ENCODE measurements around the gene KRTAP4-8.
"Not testable (repeated sequence)": the region's sequence is repeated elsewhere in the genome, so short reads cannot be mapped to it uniquely, and the experiment has no call there.

Gene KRTAP4-8

DNA sequence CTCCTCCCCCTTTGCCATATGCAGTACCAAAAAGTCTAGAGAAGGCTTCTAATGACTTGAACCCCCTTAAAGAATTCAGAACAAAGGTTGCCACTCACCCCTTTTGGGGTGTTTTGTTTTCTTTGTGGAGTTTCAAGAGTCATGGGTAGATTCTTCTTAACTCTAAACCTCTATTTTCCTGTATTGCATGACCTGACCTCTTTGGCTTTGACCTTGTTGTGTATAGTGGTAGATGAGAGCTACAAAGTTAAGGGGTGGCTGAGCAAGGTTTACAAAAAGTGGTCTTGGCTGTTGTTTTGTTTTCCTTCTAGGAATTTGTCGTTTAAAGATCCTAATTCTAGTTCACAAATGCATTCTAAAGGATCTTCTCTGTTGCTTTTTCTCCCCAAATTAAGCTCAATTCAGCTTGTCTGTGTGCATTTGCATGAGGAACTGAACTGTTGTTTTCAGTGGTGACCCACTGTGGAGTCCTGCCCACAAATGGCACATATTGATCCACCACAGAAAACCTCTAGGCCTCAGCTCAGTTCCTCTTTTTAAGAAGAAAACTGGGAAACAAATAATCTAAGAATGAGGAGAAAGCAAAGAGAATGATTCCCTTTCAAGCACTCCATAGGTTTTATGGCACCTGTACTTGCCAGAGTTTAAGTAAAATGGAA lies 10.9 kb upstream of the KRTAP4-8 start:
- not testable (repeated sequence) for DNase-seq (ENCODE audit: low read depth in 2 of 2)

DNA sequence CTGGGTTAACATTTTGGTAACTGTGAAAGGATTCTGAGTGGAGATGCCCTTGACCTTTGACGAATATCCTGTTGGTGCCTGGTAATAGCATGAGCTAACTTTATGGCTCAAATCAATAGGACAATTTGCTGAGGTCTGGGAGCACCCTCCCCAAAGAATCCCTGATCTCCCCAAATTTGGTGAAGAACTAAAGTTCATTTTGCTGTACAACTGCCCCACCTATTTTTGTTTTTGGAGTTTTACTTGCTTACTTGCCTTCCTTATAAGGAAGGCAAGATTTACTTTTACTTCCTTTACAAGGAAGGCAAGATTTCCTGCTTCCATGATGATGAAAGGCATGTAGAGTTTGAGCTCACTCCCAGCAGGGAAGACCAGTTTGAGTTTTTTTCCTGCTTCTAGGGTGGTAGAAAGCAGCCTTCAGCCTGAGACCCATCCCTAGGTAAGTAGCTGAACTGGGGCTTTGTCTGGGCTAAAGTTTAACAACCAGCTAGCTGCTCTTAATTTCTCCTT lies 10.1 kb upstream of the KRTAP4-8 start:
- no peak for DNase-seq (ENCODE audit: low read depth in 2 of 2)

GRCh38 chr17:41105347-41105746 lies 7.4 kb upstream of the KRTAP4-8 start, which contains the start of gene KRTAP4-9:
Gene KRTAP4-9, plus strand, starts transcription at chr17:41105389. Its CDS starts 0 bp downstream, at chr17:41105389.
- not testable (repeated sequence) for DNase-seq (ENCODE audit: low read depth in 2 of 2)

GRCh38 chr17:41104386-41105038 lies 6.6 kb upstream of the KRTAP4-8 start:
- peak; percentile 54 to 61 for DNase-seq (ENCODE audit: low read depth in 2 of 2)

GRCh38 chr17:41103896-41104295 lies 6.0 kb upstream of the KRTAP4-8 start:
- DNase-seq (ENCODE audit: low read depth in 2 of 2), result no peak

DNA sequence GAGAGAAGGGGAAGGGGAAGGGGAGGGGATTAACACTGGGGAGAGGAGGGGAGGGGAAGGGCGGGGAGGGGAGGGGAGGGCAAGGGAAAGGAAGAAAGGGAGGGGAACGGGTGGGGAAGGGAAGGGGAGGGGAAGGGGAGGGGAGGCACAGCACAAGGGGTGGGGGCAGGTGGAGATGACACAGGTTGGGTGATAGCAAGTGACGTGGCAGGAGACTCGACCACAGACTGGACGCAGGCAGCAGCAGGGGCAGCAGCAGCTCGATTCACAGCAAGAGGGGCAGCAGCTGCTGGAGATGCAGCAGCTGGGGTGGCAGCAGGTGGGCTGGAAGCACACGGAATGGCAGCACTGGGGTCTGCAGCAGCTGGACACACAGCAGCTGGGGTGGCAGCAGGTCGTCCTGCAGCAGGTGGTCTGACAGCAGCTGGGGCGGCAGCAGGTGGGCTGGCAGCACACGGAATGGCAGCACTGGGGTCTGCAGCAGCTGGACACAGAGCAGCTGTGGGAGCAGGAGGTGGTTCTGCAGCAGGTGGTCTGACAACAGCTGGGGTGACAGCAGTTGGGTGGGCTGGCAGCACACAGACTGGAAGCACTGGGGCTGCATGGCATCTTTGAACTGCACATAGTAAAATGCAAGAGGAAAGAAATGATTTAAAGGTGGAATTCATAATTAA lies 3.8 kb upstream of the KRTAP4-8 start, which contains the start of gene KRTAP4-16:
KRTAP4-16 (minus strand) TSS at position 624 of the 674 bp plus-strand sequence; CDS start at position 624, 0 bp downstream.
- no peak for DNase-seq (ENCODE audit: low read depth in 2 of 2)

DNA sequence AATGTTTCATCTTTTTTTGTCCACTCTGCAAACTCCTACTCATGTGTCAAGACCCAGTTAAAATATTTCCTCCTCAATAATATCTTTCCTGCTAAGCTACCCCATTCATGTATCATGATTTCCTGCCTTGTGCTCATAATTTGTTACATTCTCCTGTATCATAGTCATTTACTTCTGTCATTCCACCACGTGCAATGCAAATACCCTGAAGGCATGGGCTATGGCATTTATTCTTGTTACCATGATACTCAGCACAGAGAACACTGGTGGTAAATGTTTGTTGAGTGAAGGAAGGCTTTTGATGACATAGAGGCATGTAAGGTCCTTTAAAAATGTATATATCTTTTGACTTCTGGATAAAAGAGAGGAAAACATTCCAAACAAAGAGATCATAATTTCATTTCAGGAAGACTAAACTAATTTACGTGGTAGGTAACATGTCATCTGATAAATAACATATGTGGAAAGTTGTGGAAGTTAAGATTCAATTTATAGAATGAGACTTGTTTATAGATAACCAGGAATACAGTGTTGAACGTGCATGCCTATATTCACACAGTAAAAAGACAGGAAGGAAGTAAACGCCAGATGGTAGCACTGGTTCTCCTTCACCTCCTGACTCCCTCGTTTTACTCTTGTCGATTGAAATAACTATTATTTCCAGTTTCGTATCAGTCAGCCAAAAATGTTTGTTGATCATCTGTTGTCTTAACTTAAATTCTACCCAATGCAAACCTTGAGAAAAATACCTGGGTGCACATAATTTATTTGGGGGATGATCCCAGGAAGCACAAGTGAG lies 1.9 kb upstream of the KRTAP4-8 start:
- DNase-seq (ENCODE audit: low read depth in 2 of 2), result peak; percentile 68 to 69

DNA sequence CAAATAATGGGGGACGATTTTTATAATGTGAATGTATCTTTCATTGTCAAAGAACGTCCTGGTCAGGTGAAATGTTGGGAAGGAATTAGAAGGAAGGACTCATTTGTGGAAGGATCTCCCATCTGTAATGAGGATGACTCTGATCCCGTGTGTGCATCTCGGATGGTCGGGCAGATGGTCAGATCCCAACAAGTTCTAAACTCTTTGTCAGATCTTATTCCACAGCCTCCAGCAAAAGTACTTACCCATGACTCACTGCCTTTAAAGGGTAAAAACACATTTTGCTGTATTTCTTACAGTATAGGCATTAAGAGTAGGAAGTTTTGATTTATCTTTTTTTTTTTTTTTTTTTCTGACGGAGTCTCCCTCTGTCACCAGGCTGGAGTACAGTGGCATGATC lies 539 bp upstream of the KRTAP4-8 start:
- DNase-seq (ENCODE audit: low read depth in 2 of 2), result no peak

GRCh38 chr17:41096055-41096454 lies 1.9 kb downstream of the KRTAP4-8 start:
- no peak for DNase-seq (ENCODE audit: low read depth in 2 of 2)

GRCh38 chr17:41088760-41089352 lies 9.1 kb downstream of the KRTAP4-8 start:
- DNase-seq (ENCODE audit: low read depth in 2 of 2), result not testable (repeated sequence)

GRCh38 chr17:41084100-41084856 lies 13.7 kb downstream of the KRTAP4-8 start, which contains the start of gene KRTAP4-7:
Gene KRTAP4-7, plus strand, starts transcription at chr17:41084150. Its CDS starts 57 bp downstream, at chr17:41084207.
- not testable (repeated sequence) for DNase-seq (ENCODE audit: low read depth in 2 of 2)

DNA sequence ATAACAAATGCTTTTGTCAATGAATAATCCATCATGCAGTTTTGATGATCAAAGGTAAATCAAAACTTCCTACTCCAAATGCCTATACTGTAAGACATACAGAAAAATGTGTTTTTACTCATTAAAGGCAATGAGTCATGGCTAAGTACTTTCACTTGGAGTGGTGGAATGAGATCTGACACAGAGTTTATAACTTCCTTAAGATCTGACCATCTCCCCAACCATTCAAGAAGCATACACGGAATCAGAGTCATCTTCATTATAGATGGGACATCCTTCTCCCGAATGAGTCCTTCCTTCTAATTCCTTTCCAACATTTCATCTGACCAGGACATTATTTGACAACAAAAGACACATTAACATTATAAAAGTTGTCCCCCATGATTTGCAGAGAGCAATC lies 14.5 kb downstream of the KRTAP4-8 start:
- DNase-seq (ENCODE audit: low read depth in 2 of 2), result peak in 1 of 2 experiments; percentile 51

DNA sequence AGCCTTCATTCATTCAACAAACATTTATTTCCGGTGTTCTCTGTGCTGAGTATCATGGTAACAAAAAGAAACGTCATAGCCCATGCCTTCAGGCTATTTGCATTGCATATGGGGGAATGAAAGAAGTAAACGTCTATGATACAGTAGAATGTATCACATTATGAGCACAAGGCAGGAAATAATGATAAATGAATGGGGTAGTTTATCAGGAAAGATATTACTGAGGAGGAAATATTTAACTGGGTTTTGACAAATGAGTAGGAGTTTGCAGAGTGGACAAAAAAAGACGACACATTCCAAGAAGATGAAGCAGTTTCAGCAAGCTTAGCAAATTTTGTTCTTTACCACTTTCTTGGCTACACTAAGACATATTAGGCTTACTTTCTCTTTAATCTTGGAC lies 15.3 kb downstream of the KRTAP4-8 start:
- DNase-seq (ENCODE audit: low read depth in 2 of 2), result no peak

GRCh38 chr17:41076788-41077187 lies 21.2 kb downstream of the KRTAP4-8 start:
- no peak for DNase-seq (ENCODE audit: low read depth in 2 of 2)

DNA sequence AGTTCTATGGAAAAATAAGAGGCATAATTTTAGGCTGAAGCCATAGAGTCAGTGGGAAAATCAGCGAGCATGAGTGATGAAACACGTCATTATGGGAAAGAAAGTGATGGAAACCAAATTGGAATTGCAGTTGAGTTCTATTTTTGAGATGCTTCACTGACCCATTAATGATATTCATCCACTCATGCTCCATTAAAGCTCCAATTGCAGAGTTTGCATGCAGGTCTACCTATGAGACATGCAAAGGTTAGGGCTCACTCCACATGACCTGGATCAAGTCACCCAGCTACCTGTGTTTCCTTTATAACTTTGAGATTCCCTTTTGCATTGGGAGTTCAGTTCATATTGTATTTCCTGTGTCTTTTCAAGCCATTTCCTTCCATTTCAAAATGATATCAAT lies 24.3 kb downstream of the KRTAP4-8 start:
- DNase-seq (ENCODE audit: low read depth in 2 of 2), result no peak

- no peak for DNase-seq (ENCODE audit: low read depth in 2 of 2)
Observed at GRCh38 chr17:41071606-41072360, 26.2 kb downstream of the KRTAP4-8 start.

GRCh38 chr17:41069031-41069430 lies 28.9 kb downstream of the KRTAP4-8 start:
- DNase-seq (ENCODE audit: low read depth in 2 of 2), result no peak

GRCh38 chr17:41067281-41067680 lies 30.7 kb downstream of the KRTAP4-8 start:
- peak; percentile 86 to 87 for DNase-seq (ENCODE audit: low read depth in 2 of 2)

DNA sequence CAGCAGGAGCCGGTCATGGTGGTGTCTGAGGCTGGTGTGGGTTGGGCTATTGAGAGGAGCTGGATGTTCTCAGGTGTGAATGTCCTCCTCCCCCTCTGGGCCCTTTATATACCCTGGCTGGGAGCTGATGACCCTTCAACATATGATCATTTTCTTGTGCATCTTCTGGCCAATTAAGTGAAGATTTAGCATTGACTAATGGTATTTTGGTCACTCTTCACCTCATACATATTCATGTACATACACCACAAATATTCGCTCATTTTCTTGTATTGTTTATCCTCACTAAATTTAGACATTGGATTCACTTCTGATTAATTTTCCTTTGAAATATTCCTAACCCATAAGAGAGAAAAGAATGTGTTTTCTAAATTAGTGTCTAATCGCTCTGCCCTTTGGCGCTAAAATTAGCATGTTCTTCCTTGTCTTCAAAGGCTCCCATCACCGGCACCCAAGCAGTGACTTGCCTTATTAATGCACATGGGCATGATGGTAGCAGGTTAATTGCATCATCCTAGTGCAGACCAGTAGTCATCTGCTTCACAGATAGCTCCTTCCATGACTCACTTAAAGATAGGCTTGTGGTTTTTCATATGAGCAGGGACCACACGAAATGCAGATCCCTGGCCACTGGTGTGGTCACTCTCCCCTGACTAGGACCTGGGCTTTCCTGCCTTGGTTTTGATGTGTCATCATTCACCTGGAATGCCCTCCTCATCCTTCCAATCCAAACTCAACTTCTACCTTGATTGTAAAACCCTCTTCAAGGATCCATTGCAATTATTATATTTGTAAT lies 31.9 kb downstream of the KRTAP4-8 start, which contains the start of gene KRTAP2-4:
KRTAP2-4 (minus strand) TSS at position 51 of the 796 bp plus-strand sequence; CDS start at position 17, 34 bp downstream.
- DNase-seq (ENCODE audit: low read depth in 2 of 2), result peak; percentile 71 to 72
